Heart left ventricle (tissue), 13 donors: ENCODE data around the gene GALNT18.

Source experiments
- CTCF ChIP-seq, 12 donors: fragments of 200-600 bp; sonication (generic) in 4 of 12; IDR thresholded peaks; one replicate each; pipeline versions ENCODE4 v1.5.0 to v1.8.0; 2018 to 2022; ENCODE audit warnings: antibody characterized with exemption in 12 of 12, mild to moderate bottlenecking in 5 of 12
- POLR2A ChIP-seq, 2 donors: fragments of 450-650 bp; IDR thresholded peaks; one replicate each; pipeline ENCODE4 v1.6.1; 2017; ENCODE audit warnings: antibody characterized with exemption in 2 of 2, mild to moderate bottlenecking in 2 of 2, moderate library complexity in 2 of 2
- donor health status: ischemic (EF 13 %, LVEDD 7.1; RV severe dilation, severe dysfunction).
- donor health status: DM: no; HTN: yes; CAD: no.
- donor health status: DM: no; HTN: no; CAD: no.
- donor health status: ischemic (EF 25% LVEDD 6.9; RV normal size, moderate dysfunction).
- donor health status: ischemic (EF 25% LVEDD 5.7; RV mildly dilated, moderate dysfunction).
- donor health status: ischemic (EF 35%, LVEDD 5.7; RV mildly dilated, moderate dysfunction).
- donor health status: nonischemic (EF 11% LVEDD 7.7; RV severe dilation, severe dysfunction).
- donor health status: DM: yes; HTN: yes; CAD: no.
- donor health status: PGD.
- donor health status: ischemic (EF 29% LVEDD 5.4; RV normal size, mild dysfunction).
- donor health status: nonischemic (EF 23%, LVEDD 6.1; RV moderate dilation, normal function).

- TF ChIP-seq CTCF (IDR thresholded peaks at IDR 0.05) (no peak), POLR2A (IDR thresholded peaks at IDR 0.05) (no peak)
These were observed 227.6 kb downstream of the GALNT18 start for GRCh38 chr11:11394241-11394640.
